HG03342 (cell line): ENCODE results near the gene CABP7.

Experiments
- ATAC-seq: cut with Tn5 transposase; IDR thresholded peaks from one replicate; pipeline ENCODE4 v1.9.1; 2021; ENCODE audit warnings: mild to moderate bottlenecking, moderate library complexity; ENCODE audit not compliant: unreplicated experiment

Gene CABP7

DNA sequence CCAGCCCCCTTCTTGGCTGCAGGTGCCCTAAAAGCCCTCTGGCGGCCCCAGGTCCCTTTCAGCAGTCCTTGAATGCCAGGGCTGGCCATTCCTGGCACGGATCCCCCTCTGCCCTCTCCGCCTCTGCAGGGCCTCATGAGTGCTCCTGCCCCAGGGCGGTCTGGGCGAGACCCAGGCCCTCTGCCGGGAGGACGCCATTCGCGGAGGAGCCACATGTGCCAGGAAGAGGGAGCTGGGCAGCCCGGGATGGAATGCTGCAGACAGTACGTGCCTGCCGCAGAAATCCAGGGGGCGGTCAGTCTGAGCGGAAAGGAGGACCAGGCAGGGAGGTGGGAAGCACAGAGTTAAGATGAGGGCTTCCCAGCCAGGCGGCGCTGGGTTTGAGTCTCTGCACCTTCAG lies 2.8 kb downstream of the CABP7 start:
- ATAC-seq: no peak

GRCh38 chr22:29723766-29724165 lies 4.0 kb downstream of the CABP7 start:
- no peak for ATAC-seq

DNA sequence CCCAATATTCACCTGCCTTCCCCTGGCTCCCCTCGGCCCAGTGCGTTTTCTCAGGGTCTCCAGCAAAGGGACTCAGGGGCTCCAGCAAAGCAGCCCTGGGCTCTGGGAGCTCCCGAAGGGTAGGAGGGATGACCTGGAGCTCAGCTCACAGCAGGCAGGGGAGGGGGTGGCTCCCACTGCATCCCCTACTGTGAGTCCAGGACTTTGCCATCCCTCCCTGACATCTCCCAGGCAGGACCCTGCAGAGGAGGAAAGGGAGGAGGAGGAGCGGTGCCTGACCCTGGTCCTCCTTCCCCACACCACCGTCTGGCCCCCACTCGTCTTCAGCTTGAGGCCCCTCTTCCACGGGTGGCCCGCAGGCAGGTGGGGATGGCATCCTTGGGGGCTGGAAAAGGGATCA lies 5.0 kb downstream of the CABP7 start:
- no peak for ATAC-seq

DNA sequence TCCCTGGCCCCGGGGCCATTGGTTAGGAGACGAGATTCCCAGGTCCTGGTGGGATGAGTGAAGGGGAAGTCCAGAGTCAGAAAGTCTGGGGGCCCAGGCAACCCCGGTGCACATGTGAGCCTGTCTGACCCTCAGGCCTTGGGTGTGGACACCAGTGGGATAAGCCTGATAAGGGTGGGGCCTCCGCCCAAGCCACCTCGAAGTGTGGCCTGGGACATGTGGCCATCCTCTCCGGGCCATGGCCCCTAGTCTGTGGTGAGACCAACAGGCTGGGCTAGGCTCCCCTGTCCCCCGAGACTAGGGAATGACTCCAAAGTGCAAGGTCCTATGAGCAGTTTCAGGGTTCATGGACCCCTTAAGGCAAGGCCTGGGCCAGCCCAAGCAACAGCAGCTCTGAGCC lies 6.3 kb downstream of the CABP7 start:
- ATAC-seq: no peak

GRCh38 chr22:29726512-29727130 lies 6.8 kb downstream of the CABP7 start:
- ATAC-seq: no peak

DNA sequence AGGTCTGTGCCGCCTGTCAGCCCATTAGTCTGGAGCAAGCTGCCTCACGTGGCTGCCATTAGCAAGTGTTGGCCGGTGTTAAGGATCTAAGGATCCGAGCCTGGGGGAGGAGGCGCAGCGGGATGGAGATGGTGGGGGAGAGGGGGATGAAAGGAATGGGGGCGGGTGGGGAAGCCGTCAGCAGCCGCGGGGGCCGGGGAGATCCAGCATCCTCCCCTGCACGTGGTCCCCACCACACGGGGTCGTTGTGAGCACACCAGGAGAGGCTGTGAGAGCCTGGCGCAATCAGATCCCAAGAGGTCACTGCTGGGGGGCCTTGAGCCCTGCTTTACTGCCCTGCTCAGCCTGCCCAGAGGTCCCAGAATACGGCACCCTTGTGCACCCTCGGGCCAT lies 7.3 kb downstream of the CABP7 start:
- ATAC-seq: no peak

- no peak for ATAC-seq
These were observed 9.4 kb downstream of the CABP7 start for GRCh38 chr22:29729161-29729560.

- no peak for ATAC-seq
These were observed 11.5 kb downstream of the CABP7 start for GRCh38 chr22:29731058-29731850.

DNA sequence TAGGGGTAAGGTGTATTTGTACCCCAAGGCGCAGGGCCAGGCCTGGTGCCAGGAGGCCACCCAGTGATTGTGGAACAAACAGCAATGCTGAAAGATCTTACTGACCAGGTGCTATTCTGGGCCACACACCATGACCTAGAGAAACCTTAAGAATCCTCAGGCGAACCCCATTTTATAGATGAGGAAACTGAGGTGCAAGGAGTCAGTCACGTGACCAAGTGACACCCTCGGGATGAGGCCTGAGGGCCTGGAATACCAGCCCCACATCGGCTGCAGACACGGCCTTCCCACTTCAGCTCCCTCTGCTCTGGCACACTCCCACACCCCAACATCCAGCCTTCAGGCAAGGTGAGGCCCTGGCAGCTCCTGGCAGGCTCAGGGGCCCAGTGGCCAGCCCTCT lies 13.1 kb downstream of the CABP7 start:
- no peak for ATAC-seq

DNA sequence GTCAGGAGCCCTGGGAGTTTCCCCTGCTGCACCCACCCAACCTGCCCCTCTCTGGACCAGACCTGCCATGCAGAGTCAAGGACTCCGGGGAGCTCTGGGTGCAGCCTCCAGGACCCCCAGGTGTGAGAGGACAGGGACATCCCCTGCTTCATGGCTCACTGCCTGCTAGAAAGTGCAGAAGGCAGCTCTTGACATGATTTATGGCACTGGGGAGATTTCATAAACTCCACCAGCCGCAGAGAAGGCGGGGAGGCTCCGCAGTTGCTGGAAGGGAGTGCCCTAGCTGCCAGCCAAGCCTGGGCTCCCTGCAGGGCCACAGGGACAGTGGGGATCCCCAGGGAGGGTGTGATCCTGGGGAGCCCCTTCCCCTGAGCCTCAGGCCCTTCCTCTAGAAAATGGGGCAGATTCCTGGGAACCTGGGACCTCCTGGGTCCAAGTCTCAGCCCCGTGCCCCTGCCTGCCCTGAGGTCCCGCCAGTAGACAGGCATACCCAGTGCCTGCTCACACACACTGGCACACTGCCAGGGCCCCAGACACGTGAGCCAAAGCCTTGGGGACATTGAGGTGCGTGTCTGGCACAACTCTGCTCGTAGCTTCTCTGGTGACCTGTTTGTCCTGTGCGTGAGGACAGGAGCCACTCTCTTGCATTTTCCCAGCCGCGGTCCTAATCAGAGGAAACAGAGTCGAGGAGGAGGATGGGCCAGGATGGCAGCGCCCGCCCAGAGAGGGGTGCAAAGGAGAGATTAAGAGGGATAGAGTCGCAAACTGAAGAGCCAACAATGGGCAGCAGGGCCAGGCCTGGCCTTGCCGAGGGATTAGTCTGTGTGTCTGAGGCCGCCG lies 13.8 kb downstream of the CABP7 start:
- ATAC-seq: no peak

DNA sequence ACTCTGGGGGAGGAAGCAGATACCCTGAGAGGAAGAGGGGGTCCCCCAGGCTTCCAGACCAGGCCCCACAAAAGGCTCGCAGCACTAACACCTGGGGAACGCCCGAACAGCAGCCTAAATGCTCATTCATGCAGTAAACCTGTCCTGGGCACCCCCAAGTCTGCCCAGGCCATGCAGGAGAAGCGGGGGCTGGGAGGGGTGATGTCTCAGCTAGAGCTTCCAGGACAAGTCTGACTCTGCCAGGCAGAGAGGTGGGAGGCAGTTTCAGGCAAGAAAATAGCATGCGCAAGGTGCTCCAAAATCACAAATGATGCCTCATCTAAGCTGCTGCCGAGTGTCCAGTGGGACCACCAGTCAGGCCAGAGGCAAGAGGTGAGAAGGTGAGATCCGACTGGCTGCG lies 14.6 kb downstream of the CABP7 start:
- no peak for ATAC-seq

GRCh38 chr22:29734838-29735237 lies 15.0 kb downstream of the CABP7 start:
- no peak for ATAC-seq

DNA sequence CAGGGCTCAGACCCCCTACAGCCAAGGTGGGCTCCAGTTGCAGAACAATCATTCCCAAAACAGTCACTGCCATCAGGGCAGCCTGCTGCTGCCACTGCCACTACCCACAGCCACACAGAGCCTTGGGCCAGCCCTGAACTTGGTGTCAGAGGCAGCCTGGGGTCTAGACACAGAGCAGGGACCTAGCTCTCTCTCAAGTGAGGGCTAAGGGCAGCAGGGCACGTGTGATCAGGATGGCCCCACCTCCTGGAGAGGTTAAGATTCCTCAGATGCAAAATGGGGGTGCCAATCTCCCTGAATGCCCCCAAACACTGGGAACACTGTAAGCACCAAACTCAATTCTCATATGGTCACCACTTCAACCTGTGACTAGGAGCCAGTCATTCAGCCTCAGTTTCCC lies 15.6 kb downstream of the CABP7 start:
- ATAC-seq: no peak

DNA sequence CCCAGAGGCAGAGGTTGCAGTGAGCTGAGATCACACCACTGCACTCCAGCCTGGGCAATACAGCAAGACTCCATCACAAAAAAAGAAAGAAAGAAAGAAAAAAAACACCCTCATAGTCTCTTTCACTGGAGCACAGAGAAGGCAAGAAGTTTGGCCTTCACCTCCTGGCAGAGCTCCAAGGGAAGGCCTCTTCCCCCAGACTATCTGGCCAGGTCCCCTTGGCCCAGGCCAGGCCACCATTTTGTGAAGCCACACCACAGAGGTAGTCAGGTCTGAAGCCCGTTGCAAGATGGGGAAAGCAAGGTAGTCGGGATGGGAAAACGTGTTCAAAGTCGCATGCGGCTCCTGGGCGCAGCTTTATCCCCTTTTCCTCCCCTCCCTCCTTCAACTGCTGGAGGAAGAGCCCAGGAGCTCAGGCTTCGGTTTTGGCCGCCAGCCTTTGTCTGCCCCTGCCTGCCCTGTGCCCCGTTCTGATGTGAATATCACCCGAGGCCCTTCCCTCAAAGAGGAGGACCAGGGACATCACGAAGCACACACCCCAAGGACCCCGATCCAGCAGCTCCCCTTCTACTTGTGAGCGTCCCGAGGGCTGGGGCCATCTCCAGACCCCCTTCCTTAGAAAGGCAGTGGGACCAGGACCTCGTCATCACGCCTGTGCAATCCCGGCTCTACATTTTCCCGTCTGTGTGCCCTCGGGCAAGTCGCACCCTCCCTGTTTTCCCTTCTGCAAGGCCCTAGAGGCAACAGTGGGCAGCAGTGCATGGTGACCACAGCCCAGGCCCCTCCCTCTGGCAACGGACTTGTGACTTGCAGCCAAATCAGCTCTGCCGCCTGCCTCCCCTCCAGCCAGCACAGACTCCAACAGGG lies 17.7 kb downstream of the CABP7 start:
- ATAC-seq: no peak

GRCh38 chr22:29738118-29738815 lies 18.5 kb downstream of the CABP7 start:
- no peak for ATAC-seq

- no peak for ATAC-seq
These were observed 19.6 kb downstream of the CABP7 start for GRCh38 chr22:29739346-29739875.

DNA sequence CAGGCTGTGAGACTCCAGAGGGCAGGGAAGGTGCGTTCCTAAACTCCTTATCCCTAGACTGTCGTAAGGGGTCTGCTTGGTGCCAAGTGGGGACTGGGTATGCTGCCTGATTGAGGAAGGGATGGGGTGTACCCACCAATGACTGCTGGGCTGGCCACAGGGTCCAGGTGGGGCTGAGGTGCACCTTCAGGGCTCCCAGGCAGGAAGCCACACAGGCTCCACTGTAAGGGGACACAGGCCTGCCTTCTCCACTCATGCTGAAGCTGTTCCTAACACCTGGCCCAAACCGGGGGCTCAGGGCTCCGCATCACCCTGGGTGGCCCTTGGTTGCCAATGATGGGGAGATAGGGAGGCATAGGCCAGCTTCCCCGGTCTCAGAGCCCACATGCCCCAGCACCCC lies 20.4 kb downstream of the CABP7 start:
- ATAC-seq: no peak

- no peak for ATAC-seq
These were observed 22.1 kb downstream of the CABP7 start for GRCh38 chr22:29741926-29742325.

GRCh38 chr22:29742326-29742725 lies 22.5 kb downstream of the CABP7 start:
- no peak for ATAC-seq

- ATAC-seq: no peak
These were observed 25.1 kb downstream of the CABP7 start for GRCh38 chr22:29744902-29745301.
